Measurements from ENCODE around the gene CHRD. TPM values are rescaled to one million over a fixed set of nuclear protein-coding genes. Genes with fewer than 3 reads are reported as not detected.

CHRD gene
- polyA plus RNA-seq, 1 of the 3 experiments (the other 2 are of a cell fraction) = 0.95 TPM

DNA sequence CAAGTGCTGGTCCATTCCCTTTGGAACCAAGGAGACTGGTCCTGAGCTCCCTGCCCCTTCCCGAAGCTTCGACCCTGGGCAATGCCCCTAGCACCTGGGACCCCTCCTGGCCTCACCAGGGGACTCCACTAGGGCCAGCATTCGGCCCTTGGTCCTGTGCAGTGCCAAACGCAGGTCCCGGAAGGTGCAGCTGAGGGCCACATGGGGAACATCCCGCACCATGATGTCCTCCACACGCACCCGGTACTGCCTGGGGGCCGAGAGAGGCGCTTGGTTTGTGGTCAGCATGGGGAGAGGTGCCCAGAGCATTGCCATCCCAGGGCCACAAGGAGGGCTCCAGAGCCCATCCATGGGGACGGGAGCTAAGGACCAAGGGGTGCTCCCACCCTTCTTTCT lies 26.3 kb upstream of the CHRD start:
- Histone ChIP-seq H3K9me3 (no peaks in the 10 kb centered on the region), H3K79me2 (ENCODE audit: insufficient read depth) (no peaks in the 10 kb centered on the region), H3K36me3 (replicated peaks in 1 of 2; ENCODE audit: control insufficient read depth in 1 of 2, insufficient read depth in 2 of 2, low read length in 1 of 2) (peaks cover 3 to 41% of the 10 kb centered on the region in 2 experiments), H3K4me1 (ENCODE audit: control insufficient read depth in 1 of 2, insufficient read depth in 2 of 2, low read depth in 1 of 2, low read length in 1 of 2) (peaks cover 0 to 18% of the 10 kb centered on the region in 2 experiments; a peak in 1 of 4 replicates), H4K20me1 (ENCODE audit: insufficient read depth) (no peaks in the 10 kb centered on the region), H3K9ac (no peak overlapping the region), H2AFZ (ENCODE audit: low read depth) (no peak overlapping the region), H3F3A (replicated peaks; ENCODE audit: insufficient read depth) (no peaks in the 10 kb centered on the region), H3K27me3 (ENCODE audit: insufficient read depth) (no peaks in the 10 kb centered on the region), H3K9me2 (no peaks in the 10 kb centered on the region), H3K4me2 (no peak overlapping the region), H3K27ac (ENCODE audit: low read depth in 2 of 2, low read length in 1 of 2) (no peak overlapping the region), H3K4me3 (ENCODE audit: low read depth in 2 of 2, low read length in 1 of 2) (no peak overlapping the region)
- WGBS (ENCODE audit: low lambda C conversion rate) = 95% methylated on average over 11 of the region's 11 CpGs
- CTCF ChIA-PET = interaction anchor here (0.7 to 5.3 kb wide), 25 partner anchors 9 to 450 kb away, joined by 3 to 63 read pairs (median 4); partner anchors contain the start of genes CHRD, CLCN2, FAM131A and POLR2H
- TF ChIP-seq CHD2 (IDR thresholded peaks at IDR 0.05; ENCODE audit: low read length, partially characterized antibody) (no peak), GATA2 (CRISPR knock-in tag; IDR thresholded peaks at IDR 0.05) (no peak), POLR2AphosphoS5 (IDR thresholded peaks at IDR 0.05; ENCODE audit: low read depth, low read length) (no peak), RCOR1 (IDR thresholded peaks at IDR 0.05; ENCODE audit: low read length) (no peak), MEF2A (IDR thresholded peaks at IDR 0.05; ENCODE audit: borderline replicate concordance, low read depth) (no peak), RAD21 (IDR thresholded peaks at IDR 0.05; ENCODE audit: low read length) (no peak), TEAD4 (IDR thresholded peaks at IDR 0.05; ENCODE audit: borderline replicate concordance, insufficient read depth) (no peak), USF2 (IDR thresholded peaks at IDR 0.05; ENCODE audit: borderline replicate concordance, low read depth, low read length) (no peak), PBX3 (IDR thresholded peaks at IDR 0.05) (no peak), ELF1 (IDR thresholded peaks at IDR 0.05) (no peak), FOSL2 (IDR thresholded peaks at IDR 0.05; ENCODE audit: borderline replicate concordance, low read depth) (no peak), TCF12 (IDR thresholded peaks at IDR 0.05) (no peak), NRF1 (IDR thresholded peaks at IDR 0.05; ENCODE audit: low read depth, low read length) (no peak), RXRA (IDR thresholded peaks at IDR 0.05; ENCODE audit: borderline replicate concordance, low read depth) (no peak), FOXM1 (IDR thresholded peaks at IDR 0.05; ENCODE audit: low read depth) (no peak), RFX5 (IDR thresholded peaks at IDR 0.05; ENCODE audit: low read length) (no peak)
- TF ChIP-seq, protein P1, sequence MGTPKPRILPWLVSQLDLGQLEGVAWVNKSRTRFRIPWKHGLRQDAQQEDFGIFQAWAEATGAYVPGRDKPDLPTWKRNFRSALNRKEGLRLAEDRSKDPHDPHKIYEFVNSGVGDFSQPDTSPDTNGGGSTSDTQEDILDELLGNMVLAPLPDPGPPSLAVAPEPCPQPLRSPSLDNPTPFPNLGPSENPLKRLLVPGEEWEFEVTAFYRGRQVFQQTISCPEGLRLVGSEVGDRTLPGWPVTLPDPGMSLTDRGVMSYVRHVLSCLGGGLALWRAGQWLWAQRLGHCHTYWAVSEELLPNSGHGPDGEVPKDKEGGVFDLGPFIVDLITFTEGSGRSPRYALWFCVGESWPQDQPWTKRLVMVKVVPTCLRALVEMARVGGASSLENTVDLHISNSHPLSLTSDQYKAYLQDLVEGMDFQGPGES (IDR thresholded peaks at IDR 0.05; ENCODE audit: low read depth, low read length) = no peak
- TF ChIP-seq, protein P2, sequence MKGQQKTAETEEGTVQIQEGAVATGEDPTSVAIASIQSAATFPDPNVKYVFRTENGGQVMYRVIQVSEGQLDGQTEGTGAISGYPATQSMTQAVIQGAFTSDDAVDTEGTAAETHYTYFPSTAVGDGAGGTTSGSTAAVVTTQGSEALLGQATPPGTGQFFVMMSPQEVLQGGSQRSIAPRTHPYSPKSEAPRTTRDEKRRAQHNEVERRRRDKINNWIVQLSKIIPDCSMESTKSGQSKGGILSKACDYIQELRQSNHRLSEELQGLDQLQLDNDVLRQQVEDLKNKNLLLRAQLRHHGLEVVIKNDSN (IDR thresholded peaks at IDR 0.05; ENCODE audit: borderline replicate concordance, low read depth) = no peak
- POLR2A ChIA-PET = interaction anchor here (1.4 to 1.5 kb wide), 2 partner anchors 8 to 15 kb away, joined by 3 to 4 read pairs; no protein-coding TSS in a partner anchor
- no peak for DNase-seq
